MG63 (cell line): ENCODE data around the gene TERC. TPM values are rescaled to one million over a fixed set of nuclear protein-coding genes. Genes with fewer than 3 reads are reported as not detected.
"Not testable (repeated sequence)": the region's sequence is repeated elsewhere in the genome, so short reads cannot be mapped to it uniquely, and the experiment has no call there.

ENCODE experiments used
- DNase-seq: peaks from one replicate; pipeline ENCODE4 v3.0.0-alpha.2; 2020
- H3K27me3 ChIP-seq: fragments of 250-450 bp; sonication (Bioruptor Pico); 2 replicates; pipeline ENCODE4 v1.5.1; 2020; ENCODE audit warnings: mild to moderate bottlenecking, moderate library complexity
- H3K36me3 ChIP-seq: fragments of 250-450 bp; sonication (Bioruptor Pico); 2 replicates; pipeline ENCODE4 v1.5.1; 2020; ENCODE audit warnings: mild to moderate bottlenecking, moderate library complexity
- H3K4me3 ChIP-seq: fragments of 250-450 bp; sonication (Bioruptor Pico); 2 replicates; pipeline ENCODE4 v1.5.1; 2020; ENCODE audit warnings: mild to moderate bottlenecking, moderate library complexity
- H3K9me3 ChIP-seq: fragments of 250-450 bp; sonication (Bioruptor Pico); 2 replicates; pipeline ENCODE4 v1.5.1; 2020; ENCODE audit warnings: mild to moderate bottlenecking, moderate library complexity
- total RNA-seq: library from RNA; depleted of rRNA; stranded (reverse); fragments of >200 nt; shearing (Covaris generic); gene quantifications from 2 replicates; pipeline ENCODE4 v1.2.3, GENCODE V29; 2014; ENCODE audit warnings: low replicate concordance; rRNA removed

The TERC gene
- total RNA-seq, 1 experiment from 2014 or later: 154 TPM

DNA sequence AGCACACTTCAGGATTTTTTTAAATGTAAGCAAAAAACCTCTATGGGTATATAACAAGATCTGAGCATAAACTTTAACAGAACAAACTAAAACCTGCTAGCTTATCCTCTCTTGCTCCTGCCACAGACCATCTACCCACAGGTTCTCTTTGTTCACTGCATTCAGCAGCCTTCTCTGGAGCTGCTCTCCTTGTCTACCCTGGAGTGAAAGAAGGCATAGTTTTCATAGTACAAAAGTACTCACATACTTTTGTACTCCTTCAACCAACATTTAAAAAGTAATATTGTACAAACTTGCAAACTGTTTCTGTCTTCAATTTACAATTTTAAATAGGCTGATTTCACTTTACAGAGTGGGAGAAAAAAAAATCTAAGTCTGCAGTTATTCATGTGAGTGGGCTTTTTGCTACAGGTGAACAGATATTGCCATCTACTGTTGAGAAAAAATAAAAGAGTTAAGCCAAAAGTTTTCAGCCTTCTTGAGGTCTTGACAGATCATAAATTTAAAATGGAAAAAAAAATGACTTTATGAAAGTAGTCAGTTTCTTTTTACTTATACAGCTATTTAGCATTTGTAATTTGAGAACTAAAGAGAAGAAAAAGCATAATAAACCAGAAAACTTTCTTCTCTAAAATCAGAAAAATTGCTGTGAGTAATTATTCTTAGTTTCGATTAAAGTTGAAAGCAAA lies 20.4 kb downstream of the TERC start:
- Histone ChIP-seq H3K27me3 (peaks cover 20% of the 10 kb centered on the region), H3K4me3 (no peak overlapping the region), H3K36me3 (no peaks in the 10 kb centered on the region), H3K9me3 (no peaks in the 10 kb centered on the region)
- no peak for DNase-seq

DNA sequence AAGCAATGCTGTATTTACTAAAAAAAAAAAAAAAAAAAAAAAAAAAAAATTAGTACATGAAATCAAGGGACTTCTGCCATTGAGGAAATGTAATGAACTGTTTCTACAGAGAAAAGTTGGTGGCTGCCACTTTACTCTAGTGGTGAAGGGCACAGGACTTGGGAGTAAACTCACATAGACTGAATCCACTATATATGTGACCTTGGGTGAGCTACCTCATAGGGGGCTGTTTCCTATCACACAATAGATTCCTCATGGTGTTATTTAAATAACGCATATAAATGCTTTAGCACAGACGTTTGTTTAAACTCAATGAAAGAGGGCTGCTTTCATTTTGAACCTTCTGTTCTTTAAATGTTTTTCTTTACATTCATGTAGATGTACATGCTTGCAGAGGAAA lies 25.8 kb downstream of the TERC start:
- Histone ChIP-seq H3K36me3 (no peaks in the 10 kb centered on the region), H3K27me3 (no peaks in the 10 kb centered on the region), H3K4me3 (no peak overlapping the region), H3K9me3 (peaks cover 4% of the 10 kb centered on the region)
- no peak for DNase-seq

DNA sequence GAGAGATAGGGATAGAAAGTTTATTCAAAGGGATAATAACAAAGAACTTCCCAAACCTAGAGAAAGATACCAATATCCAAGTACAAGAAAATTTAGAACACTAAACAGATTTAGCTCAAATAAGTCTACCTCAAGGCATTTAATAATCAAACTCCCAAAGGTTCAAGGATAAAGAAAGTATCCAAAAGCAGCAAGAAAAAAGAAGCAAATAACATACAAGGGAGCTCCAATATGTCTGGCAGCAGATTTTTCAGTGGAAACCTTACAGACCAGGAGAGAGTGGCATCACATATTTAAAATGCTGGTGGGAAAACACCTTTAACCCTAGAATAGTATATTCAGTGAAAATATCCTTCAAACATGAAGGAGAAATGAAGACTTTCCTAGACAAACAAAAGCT lies 33.0 kb downstream of the TERC start:
- H3K4me3 ChIP-seq, DNase-seq, H3K36me3 ChIP-seq, H3K27me3 ChIP-seq: not testable (repeated sequence)
- peaks cover 20% of the 10 kb centered on the region for H3K9me3 ChIP-seq

DNA sequence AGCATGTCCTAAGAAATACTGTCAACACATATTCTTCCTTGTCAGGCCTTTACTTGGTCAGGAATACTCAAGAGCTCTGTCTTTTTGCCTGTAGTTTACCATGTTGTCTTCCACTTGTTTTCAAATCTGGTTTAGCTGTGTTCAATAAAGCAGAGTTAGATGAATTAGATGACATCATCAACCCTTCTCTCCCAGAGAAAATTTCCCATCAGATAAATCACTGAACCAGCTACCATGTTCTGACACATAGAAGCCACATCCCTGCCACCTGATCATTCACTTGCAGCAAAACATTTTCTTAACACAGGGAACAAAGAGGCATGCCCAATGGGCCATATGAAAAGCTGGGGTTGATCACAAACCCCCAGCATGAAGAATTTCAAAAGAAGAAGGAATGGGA lies 42.1 kb downstream of the TERC start:
- H3K36me3 ChIP-seq: no peaks in the 10 kb centered on the region
- peaks cover 26% of the 10 kb centered on the region for H3K27me3 ChIP-seq
- no peak overlapping the region for H3K4me3 ChIP-seq
- H3K9me3 ChIP-seq: no peaks in the 10 kb centered on the region; the same call in 1 of the 2 replicates
- no peak for DNase-seq

DNA sequence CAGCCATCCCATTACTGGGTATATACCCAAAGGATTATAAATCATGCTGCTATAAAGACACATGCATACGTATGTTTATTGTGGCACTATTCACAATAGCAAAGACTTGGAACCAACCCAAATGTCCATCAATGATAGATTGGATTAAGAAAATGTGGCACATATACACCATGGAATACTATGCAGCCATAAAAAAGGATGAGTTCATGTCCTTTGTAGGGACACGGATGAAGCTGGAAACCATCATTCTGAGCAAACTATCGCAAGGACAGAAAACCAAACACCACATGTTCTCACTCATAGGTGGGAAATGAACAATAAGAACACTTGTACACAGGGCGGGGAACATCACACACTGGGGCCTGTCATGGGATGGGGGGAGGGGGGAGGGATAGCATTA lies 46.4 kb downstream of the TERC start:
- Histone ChIP-seq H3K27me3 (peaks cover 11% of the 10 kb centered on the region; the same call in 1 of the 2 replicates), H3K9me3 (peaks cover 11% of the 10 kb centered on the region; the same call in 1 of the 2 replicates)
- not testable (repeated sequence) for H3K36me3 ChIP-seq, DNase-seq, H3K4me3 ChIP-seq

Other genes starting within 250 kb of the TERC start
- 1.2 and 1.4 TPM in 2 replicates for gene MECOM, start 101.3 kb downstream of the TERC start, total RNA-seq
- 4.3 and 6.0 TPM in 2 replicates for gene ACTRT3, start 4.5 kb upstream of the TERC start, total RNA-seq
- gene MYNN, start 8.3 kb upstream of the TERC start, total RNA-seq: 22.9 and 33.0 TPM in 2 replicates
- not detected in 2 replicates for gene LRRIQ4, start 47.8 kb upstream of the TERC start, total RNA-seq
- gene LRRC34, start 47.8 kb upstream of the TERC start, total RNA-seq: 3.9 and 12.2 TPM in 2 replicates
- not detected in 2 replicates for gene LRRC31, start 104.9 kb upstream of the TERC start, total RNA-seq
- not detected in 2 replicates for gene SAMD7, start 146.5 kb upstream of the TERC start, total RNA-seq
- gene SEC62, start 201.7 kb upstream of the TERC start, total RNA-seq: 12.2 and 28.1 TPM in 2 replicates